ENCODE measurements around the gene NCBP1.
A peak's percentile ranks its signal among the peaks of the same experiment; 100 is the strongest.
"Not testable (repeated sequence)": the region's sequence is repeated elsewhere in the genome, so short reads cannot be mapped to it uniquely, and the experiment has no call there.

Gene NCBP1

GRCh38 chr9:97604901-97605645, 28.5 kb upstream of the NCBP1 start:
- Mint-ChIP-seq H3K27me3 (no peaks in the 10 kb centered on the region), H3K4me1 (ENCODE audit: low read depth) (no peaks in the 10 kb centered on the region), H3K36me3 (peaks cover 4% of the 10 kb centered on the region), H3K9me3 (ENCODE audit: low read depth) (no peaks in the 10 kb centered on the region), H3K27ac (no peak overlapping the region), H3K4me3 (no peak overlapping the region)

DNA sequence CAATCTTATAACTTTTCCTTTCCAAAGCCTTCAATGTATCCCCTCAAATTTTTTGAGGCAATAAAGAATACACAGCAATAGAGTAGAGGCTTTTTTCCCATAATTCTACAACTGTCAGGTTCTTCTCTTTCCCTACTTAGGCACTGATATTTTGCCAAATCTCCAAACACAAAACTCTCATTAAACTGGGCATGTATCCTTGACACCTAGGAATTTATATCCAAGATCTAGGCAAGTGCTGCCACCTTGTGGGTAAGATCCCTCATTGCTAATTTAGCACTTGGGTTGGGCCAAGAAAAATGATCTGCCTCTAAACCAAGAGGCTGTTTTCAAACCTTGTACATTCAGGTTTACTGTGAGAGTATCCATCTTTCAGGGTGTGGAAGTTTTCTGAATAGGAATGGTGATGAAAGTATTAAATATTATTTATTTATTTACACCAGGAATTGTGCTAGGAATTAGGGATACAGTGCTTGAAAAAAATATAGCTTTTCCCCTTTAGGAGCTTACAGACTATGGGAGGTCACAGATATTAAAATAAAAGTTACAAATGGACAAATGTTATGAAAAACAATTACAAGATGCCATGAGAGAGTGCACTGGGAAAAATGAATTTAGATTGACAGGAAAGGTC, 18.1 kb upstream of the NCBP1 start:
- no peaks in the 10 kb centered on the region for H3K27me3 Mint-ChIP-seq
- H3K9me3 Mint-ChIP-seq (ENCODE audit: low read depth), result no peaks in the 10 kb centered on the region
- no peak overlapping the region for H3K27ac Mint-ChIP-seq
- H3K4me1 Mint-ChIP-seq (ENCODE audit: low read depth), result peaks cover 9% of the 10 kb centered on the region
- no peak overlapping the region for H3K4me3 Mint-ChIP-seq
- peaks cover 8% of the 10 kb centered on the region for H3K36me3 Mint-ChIP-seq

- no peaks in the 10 kb centered on the region for H3K9me3 Mint-ChIP-seq (ENCODE audit: low read depth)
These were observed 15.6 kb upstream of the NCBP1 start for GRCh38 chr9:97617939-97618416.

GRCh38 chr9:97620063-97620462, 13.6 kb upstream of the NCBP1 start:
- H3K27ac Mint-ChIP-seq; H3K27me3 Mint-ChIP-seq; H3K9me3 Mint-ChIP-seq (ENCODE audit: low read depth); H3K4me3 Mint-ChIP-seq: not testable (repeated sequence)
- peaks cover 14% of the 10 kb centered on the region for H3K36me3 Mint-ChIP-seq
- peaks cover 10% of the 10 kb centered on the region for H3K4me1 Mint-ChIP-seq (ENCODE audit: low read depth)

More at GRCh38 chr9:97617939-97618416, 15.6 kb upstream of the NCBP1 start:
- Mint-ChIP-seq H3K36me3 (peaks cover 10% of the 10 kb centered on the region), H3K27me3 (no peaks in the 10 kb centered on the region), H3K4me1 (ENCODE audit: low read depth) (peaks cover 9% of the 10 kb centered on the region), H3K27ac (no peak overlapping the region), H3K4me3 (no peak overlapping the region)

- H3K27me3 Mint-ChIP-seq, H3K27ac Mint-ChIP-seq: not testable (repeated sequence)
- peaks cover 14% of the 10 kb centered on the region for H3K36me3 Mint-ChIP-seq
These were observed 11.1 kb upstream of the NCBP1 start for GRCh38 chr9:97622483-97622882.

DNA sequence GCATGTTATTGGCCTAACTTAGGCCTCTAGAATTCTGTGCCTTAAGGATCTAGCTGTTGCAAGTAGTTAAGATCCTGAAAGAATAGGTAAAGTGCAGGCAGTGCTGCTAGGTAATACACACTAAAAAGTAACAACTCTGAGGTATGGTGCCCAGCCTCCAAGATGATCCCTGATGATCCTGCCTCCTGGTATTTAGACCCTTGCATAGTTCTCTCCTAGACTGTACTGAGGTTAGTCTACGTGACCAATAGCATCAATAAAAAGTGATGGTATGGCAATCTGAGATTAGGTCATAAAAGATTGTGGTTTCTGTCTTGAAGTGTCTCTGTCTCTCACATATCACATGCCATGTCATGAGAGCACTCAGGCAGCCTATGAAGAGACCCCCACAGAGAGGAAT, 9.7 kb upstream of the NCBP1 start:
- H3K27me3 Mint-ChIP-seq, result no peaks in the 10 kb centered on the region
- H3K9me3 Mint-ChIP-seq (ENCODE audit: low read depth), result no peaks in the 10 kb centered on the region
- H3K4me1 Mint-ChIP-seq (ENCODE audit: low read depth), result peaks cover 10% of the 10 kb centered on the region
- no peak overlapping the region for H3K27ac Mint-ChIP-seq
- no peak overlapping the region for H3K4me3 Mint-ChIP-seq
- H3K36me3 Mint-ChIP-seq, result peaks cover 14% of the 10 kb centered on the region

More at GRCh38 chr9:97622483-97622882, 11.1 kb upstream of the NCBP1 start:
- not testable (repeated sequence) for H3K9me3 Mint-ChIP-seq (ENCODE audit: low read depth); H3K4me1 Mint-ChIP-seq (ENCODE audit: low read depth); H3K4me3 Mint-ChIP-seq

- H3K27me3 Mint-ChIP-seq, result no peaks in the 10 kb centered on the region
- no peaks in the 10 kb centered on the region for H3K9me3 Mint-ChIP-seq (ENCODE audit: low read depth)
- H3K27ac Mint-ChIP-seq, result no peak overlapping the region
- peaks cover 8% of the 10 kb centered on the region for H3K36me3 Mint-ChIP-seq
- H3K4me3 Mint-ChIP-seq, result no peak overlapping the region
- peaks cover 20% of the 10 kb centered on the region for H3K4me1 Mint-ChIP-seq (ENCODE audit: low read depth)
These were observed 8.0 kb upstream of the NCBP1 start for GRCh38 chr9:97625620-97626019.

GRCh38 chr9:97627624-97628023, 6.0 kb upstream of the NCBP1 start:
- Mint-ChIP-seq H3K9me3 (ENCODE audit: low read depth) (no peaks in the 10 kb centered on the region), H3K4me3 (no peak overlapping the region), H3K36me3 (peaks cover 4% of the 10 kb centered on the region), H3K4me1 (ENCODE audit: low read depth) (peaks cover 26% of the 10 kb centered on the region), H3K27me3 (no peaks in the 10 kb centered on the region), H3K27ac (no peak overlapping the region)

DNA sequence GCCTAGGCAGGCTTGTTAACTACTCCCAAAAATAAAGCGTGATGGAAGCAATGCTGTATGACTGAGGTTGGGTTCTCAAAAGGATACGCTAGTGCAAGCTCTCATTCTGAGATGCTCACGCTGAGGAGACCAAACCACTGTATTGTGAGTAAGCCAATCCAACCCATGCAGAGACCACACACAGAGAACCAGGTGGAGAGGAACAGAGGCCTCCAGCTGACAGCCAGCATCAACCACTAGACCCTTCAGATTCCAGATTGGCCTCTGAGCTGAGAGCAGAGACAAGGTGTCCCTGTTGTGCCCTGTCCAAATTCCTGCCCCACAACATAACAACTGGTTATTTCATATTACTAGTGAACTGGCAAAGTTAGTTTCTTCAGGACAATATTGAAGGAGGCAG, 5.0 kb upstream of the NCBP1 start:
- H3K4me1 Mint-ChIP-seq (ENCODE audit: low read depth), result peaks cover 26% of the 10 kb centered on the region
- no peak overlapping the region for H3K4me3 Mint-ChIP-seq
- H3K9me3 Mint-ChIP-seq (ENCODE audit: low read depth), result no peaks in the 10 kb centered on the region
- no peaks in the 10 kb centered on the region for H3K27me3 Mint-ChIP-seq
- H3K27ac Mint-ChIP-seq, result no peak overlapping the region
- H3K36me3 Mint-ChIP-seq, result peaks cover 4% of the 10 kb centered on the region

DNA sequence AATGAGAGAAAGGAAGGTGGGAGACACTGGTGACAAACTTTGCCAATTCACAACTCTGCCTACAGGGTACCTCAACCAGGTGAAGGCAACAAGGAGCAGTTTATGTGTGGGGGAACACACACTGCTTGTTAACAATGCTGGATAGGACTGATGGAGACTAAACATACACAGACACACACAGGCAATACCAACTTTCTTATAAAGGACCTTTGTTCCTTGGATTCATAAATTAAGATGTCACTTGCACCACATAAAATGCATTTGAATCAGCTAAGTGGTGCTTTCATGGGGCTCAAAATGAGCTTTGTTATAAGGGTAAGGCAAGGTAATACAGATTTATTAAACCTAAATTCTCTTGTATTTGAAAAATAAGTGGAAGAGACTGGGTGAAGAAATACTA, 4.5 kb upstream of the NCBP1 start:
- Mint-ChIP-seq H3K9me3 (ENCODE audit: low read depth) (no peaks in the 10 kb centered on the region), H3K27ac (no peak overlapping the region), H3K27me3 (no peaks in the 10 kb centered on the region), H3K4me3 (no peak overlapping the region), H3K36me3 (peaks cover 2% of the 10 kb centered on the region), H3K4me1 (ENCODE audit: low read depth) (peaks cover 28% of the 10 kb centered on the region)

GRCh38 chr9:97630591-97630990, 3.0 kb upstream of the NCBP1 start:
- H3K27ac Mint-ChIP-seq, result no peak overlapping the region

GRCh38 chr9:97632248-97632984, 1.2 kb upstream of the NCBP1 start:
- Mint-ChIP-seq H3K27me3 (no peaks in the 10 kb centered on the region), H3K27ac (peak overlapping the region; percentile 100), H3K4me1 (ENCODE audit: low read depth) (peaks cover 49% of the 10 kb centered on the region), H3K4me3 (peak overlapping the region; percentile 98), H3K36me3 (peaks cover 3% of the 10 kb centered on the region), H3K9me3 (ENCODE audit: low read depth) (no peaks in the 10 kb centered on the region)

More at GRCh38 chr9:97630591-97630990, 3.0 kb upstream of the NCBP1 start:
- Mint-ChIP-seq H3K4me1 (ENCODE audit: low read depth) (peaks cover 38% of the 10 kb centered on the region), H3K27me3 (no peaks in the 10 kb centered on the region), H3K9me3 (ENCODE audit: low read depth) (no peaks in the 10 kb centered on the region), H3K36me3 (no peaks in the 10 kb centered on the region), H3K4me3 (no peak overlapping the region)

GRCh38 chr9:97633859-97634490, 354 bp downstream of the NCBP1 start:
- no peaks in the 10 kb centered on the region for H3K27me3 Mint-ChIP-seq
- peak overlapping the region; percentile 100 for H3K27ac Mint-ChIP-seq
- H3K9me3 Mint-ChIP-seq (ENCODE audit: low read depth), result no peaks in the 10 kb centered on the region
- peaks cover 3% of the 10 kb centered on the region for H3K36me3 Mint-ChIP-seq
- H3K4me1 Mint-ChIP-seq (ENCODE audit: low read depth), result peaks cover 57% of the 10 kb centered on the region
- H3K4me3 Mint-ChIP-seq, result peak overlapping the region; percentile 98

DNA sequence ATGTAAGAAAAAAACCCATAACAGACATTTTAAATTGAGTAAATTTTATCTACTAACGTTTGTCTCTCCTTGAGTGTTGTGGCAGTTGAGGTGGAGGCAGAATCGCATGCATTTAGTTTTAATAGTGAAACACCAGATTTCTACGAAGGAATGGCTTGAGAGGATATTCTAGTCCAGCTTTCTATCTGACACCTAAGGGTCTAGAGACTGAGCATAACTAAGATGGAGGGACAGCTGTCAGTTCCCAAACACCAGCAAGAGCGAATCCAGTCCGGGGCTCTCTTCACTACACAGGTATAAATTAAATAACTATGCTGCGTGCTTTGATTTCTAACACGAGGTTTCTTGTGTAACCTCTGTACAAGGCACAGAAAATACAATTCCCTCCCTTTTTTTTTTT, 1.4 kb downstream of the NCBP1 start:
- no peaks in the 10 kb centered on the region for H3K9me3 Mint-ChIP-seq (ENCODE audit: low read depth)
- peak overlapping the region; percentile 98 for H3K4me3 Mint-ChIP-seq
- no peaks in the 10 kb centered on the region for H3K27me3 Mint-ChIP-seq
- H3K27ac Mint-ChIP-seq, result peak overlapping the region; percentile 100
- H3K4me1 Mint-ChIP-seq (ENCODE audit: low read depth), result peaks cover 60% of the 10 kb centered on the region
- H3K36me3 Mint-ChIP-seq, result peaks cover 3% of the 10 kb centered on the region

DNA sequence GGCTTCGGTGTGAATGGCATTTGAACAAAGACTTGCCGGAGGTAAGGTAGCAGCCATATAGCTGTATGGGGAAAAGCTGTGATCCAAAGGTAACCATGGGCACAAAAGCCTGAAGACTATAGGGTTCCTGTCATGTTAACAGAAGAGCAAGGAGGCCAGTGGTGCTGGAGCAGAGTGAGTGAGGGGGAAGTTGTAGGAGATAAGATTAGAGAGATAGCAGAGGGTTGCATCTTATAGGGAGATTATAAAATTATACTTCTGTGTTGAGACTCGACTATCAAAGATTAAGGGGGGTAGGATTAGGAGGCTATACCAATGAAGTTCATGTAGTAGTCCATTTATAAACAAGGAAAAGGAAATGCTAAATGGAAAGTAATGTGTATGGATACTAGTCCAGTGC, 3.3 kb downstream of the NCBP1 start:
- no peaks in the 10 kb centered on the region for H3K27me3 Mint-ChIP-seq
- H3K36me3 Mint-ChIP-seq, result peaks cover 3% of the 10 kb centered on the region
- peak overlapping the region; percentile 73 for H3K4me3 Mint-ChIP-seq
- peaks cover 63% of the 10 kb centered on the region for H3K4me1 Mint-ChIP-seq (ENCODE audit: low read depth)
- H3K9me3 Mint-ChIP-seq (ENCODE audit: low read depth), result no peaks in the 10 kb centered on the region
- no peak overlapping the region for H3K27ac Mint-ChIP-seq

Measured in activated naive CD8-positive, alpha-beta T cell (primary cell).